GM13977 (cell line): ENCODE measurements around the gene KCNH4.

Experiments
- DNase-seq: peaks from one replicate; pipeline ENCODE4 v3.0.0; 2012; ENCODE audit warnings: low spot score
- in situ Hi-C: fragments of 300-500 bp; cut with MboI; formaldehyde crosslinking; loops from one replicate; pipeline ENCODE4 v1.12.0; 2022; ENCODE audit warnings: low sequenced_read_pairs, low pct_unique_long_range_greater_than_20kb, mixed read lengths, inconsistent platforms; ENCODE audit not compliant: unreplicated experiment
- TF ChIP-seq, protein P1 (sequence below): IDR thresholded peaks from 2 replicates; pipeline ENCODE4 v1.5.1; 2012; ENCODE audit warnings: mild to moderate bottlenecking, control low read depth; ENCODE audit not compliant: insufficient read depth; ENCODE audit errors: extremely low read depth, missing control alignments

The KCNH4 gene

DNA sequence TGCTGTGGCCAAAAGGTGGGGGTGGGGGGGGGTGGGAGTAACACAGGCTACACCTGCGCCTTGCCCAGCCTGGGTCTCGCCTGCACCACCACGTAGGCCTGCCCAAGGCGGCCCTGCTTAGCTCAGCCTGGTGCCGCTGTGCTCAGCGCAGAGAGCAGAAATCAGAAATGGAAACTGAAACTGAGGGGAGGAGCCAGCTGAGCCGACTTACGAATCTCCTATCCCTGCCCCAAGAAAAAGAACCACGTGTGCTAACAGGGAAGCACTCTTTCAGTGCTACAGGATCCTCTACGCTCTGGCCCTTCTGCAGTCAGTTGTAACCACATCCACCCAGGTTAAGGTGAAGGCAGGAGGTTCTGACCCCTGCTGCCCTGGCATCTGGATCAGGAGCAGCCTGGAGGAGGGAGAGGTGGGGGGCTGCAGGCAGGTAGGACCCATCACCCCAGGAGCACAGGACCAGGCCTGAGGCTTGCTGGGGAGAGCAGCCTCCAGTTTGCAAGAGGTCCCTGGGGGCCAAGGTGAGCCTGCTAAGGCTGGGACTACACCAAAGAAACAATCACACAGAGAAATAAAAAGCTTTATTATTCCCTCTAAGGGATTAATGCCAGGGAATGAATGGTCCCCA, 68.3 kb downstream of the KCNH4 start, which contains the start of gene DHX58:
TSS of gene DHX58 (minus strand) at position 163 of the 625 bp plus-strand sequence. CDS start 822 bp downstream, outside the sequence.
- in situ Hi-C loops: loop anchor here (10.0 to 25.0 kb wide), 2 partner anchors 88 to 375 kb away; partner anchors contain the start of genes HAP1 and NKIRAS2
- DNase-seq: peak; percentile 95
- TF ChIP-seq, protein P1, sequence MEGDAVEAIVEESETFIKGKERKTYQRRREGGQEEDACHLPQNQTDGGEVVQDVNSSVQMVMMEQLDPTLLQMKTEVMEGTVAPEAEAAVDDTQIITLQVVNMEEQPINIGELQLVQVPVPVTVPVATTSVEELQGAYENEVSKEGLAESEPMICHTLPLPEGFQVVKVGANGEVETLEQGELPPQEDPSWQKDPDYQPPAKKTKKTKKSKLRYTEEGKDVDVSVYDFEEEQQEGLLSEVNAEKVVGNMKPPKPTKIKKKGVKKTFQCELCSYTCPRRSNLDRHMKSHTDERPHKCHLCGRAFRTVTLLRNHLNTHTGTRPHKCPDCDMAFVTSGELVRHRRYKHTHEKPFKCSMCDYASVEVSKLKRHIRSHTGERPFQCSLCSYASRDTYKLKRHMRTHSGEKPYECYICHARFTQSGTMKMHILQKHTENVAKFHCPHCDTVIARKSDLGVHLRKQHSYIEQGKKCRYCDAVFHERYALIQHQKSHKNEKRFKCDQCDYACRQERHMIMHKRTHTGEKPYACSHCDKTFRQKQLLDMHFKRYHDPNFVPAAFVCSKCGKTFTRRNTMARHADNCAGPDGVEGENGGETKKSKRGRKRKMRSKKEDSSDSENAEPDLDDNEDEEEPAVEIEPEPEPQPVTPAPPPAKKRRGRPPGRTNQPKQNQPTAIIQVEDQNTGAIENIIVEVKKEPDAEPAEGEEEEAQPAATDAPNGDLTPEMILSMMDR: no peak

DNA sequence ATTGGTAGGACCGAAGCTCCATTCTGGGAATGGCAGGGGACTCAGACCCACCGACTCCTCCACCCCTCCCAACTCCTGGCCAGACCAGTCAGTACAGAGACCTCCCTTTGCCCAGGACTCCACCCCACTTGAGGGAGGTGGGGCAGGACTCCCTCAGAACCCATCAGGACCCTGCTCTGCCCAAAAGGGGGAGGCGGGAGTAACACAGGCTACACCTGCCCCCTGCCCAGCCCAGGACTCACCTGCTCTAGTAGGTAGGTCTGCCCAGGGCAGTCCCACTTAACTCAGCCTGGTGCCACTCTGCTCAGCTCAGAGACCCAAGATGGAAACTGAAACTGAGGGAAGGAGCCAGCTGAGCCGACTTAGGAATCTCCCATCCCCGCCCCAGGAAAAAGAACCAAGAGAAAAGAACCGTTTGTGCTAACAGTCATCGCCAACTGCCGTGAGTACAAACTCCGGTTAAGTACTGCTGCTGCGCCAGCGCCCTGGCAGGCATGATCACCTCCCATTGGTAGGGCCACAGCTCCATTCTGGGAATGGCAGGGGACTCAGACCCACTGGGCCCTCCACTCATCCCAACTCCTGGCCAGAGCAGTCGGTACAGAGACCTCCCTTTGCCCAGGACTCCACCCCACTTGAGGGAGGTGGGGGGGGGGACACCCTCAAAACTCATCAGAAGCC, 68.9 kb downstream of the KCNH4 start:
- no peak for DNase-seq
- in situ Hi-C loops: loop anchor here (10.0 to 25.0 kb wide), 2 partner anchors 87 to 375 kb away; partner anchors contain the start of genes HAP1 and NKIRAS2

DNA sequence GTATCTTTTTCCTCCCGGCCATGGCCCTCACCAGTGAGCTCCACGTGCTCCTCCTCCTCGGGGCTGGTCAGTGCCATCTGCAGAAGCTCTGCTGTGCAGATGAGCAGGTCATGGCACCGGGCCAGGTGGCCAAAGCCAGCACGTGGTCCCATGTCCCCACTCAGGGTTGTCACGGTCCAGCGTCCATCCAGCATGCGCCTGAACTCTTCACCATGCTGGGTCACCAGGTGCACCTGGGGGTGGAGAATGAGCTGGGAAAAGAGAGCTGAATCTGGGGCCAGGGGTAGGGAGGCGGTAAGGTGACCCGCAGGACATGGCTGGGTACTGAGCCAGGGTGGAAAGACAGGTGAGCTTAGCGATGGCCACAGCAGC, 69.7 kb downstream of the KCNH4 start:
- TF ChIP-seq, protein P1: no peak
- no peak for DNase-seq
- in situ Hi-C loops: loop anchor here (10.0 to 25.0 kb wide), 2 partner anchors 86 to 374 kb away; partner anchors contain the start of genes HAP1 and NKIRAS2

More for the DNA sequence above, 68.9 kb downstream of the KCNH4 start:
- TF ChIP-seq, protein P1: no peak

DNA sequence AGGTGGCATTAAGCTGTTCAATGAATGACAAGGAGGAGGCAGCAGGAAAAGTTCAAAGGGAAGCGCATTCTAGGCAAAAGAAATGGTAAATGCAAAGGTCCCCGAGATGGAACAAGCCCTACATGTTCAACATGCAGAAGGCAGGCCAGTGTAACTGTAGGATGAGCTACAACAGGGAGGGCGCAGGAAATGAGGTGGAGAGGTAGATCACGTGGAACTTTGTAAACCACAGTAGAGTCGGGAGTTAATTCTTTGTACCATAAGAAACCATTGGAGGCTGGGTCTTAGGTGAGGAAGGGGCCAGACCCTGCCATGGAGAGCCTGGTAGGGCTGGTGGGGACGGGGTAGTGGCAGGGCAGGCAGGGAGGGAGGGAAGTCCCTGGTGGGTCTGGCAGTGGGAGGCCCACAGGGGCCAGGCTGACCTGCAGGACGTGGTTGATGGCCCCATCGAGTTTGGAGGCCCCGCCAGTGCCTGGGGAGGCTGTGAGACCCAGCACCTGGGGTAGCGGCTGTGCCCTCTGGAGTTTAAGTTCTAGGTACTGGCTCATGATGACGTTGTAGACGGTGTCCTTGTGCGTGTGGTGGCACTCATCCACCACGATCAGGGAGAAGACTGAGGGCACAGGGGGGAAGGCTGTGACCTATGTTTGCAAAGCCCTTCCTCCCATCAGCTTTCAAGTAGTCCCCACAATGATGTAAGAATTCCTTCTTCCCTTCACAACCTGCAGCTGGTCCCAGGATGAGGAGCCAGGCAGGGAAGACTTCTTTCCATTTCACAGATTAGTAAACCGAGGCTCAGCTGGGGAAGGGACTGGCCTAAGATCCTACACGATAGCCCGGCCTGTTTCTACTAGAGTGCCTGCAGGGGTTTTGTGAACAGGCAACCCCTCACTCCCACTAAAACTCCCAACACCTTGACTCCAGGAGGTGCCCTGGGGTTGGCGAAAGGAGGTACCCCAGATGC, 70.4 kb downstream of the KCNH4 start:
- in situ Hi-C loops: loop anchor here (10.0 to 25.0 kb wide), 2 partner anchors 86 to 373 kb away; partner anchors contain the start of genes HAP1 and NKIRAS2
- DNase-seq: no peak
- TF ChIP-seq, protein P1: no peak

DNA sequence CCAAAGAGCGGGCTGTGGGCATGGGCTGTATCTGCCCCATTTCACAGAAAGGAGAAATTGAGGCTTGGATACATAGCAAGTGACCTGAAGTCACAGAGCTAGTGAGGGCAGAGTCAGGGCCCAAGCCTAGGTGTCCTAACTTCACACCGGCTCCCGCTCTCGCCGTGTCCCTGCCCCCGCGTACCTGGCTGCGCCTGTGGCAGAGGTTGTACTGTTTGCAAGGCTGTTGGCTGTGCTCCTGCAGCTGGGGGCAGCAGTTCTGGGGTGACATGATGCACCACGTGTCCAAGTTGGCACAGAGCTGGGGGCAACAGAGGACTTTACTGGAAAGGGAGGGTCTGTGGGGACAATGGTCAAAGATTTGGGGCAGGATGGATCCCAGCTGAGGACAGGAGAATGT, 71.9 kb downstream of the KCNH4 start:
- in situ Hi-C loops: loop anchor here (10.0 to 25.0 kb wide), 2 partner anchors 144 to 372 kb away; partner anchors contain the start of genes CNP and HAP1
- TF ChIP-seq, protein P1: no peak
- DNase-seq: no peak
